Activated T-cell treated with anti-CD3 and anti-CD28 coated beads, Interleukin-2, amount 50 U/mL, for 24 hours (primary cell): ENCODE data around the gene ZBTB20.

Experiments
- DNase-seq: peaks from one replicate; pipeline ENCODE4 v3.0.0-alpha.2; 2020
- H3K27ac Mint-ChIP-seq: 2 replicates; pipeline ENCODE4 v1.8.0; 2020; ENCODE audit warnings: mild to moderate bottlenecking, mixed read lengths
- H3K27me3 Mint-ChIP-seq: 2 replicates; pipeline ENCODE4 v1.8.0; 2020; ENCODE audit warnings: mixed read lengths
- H3K36me3 Mint-ChIP-seq: 2 replicates; pipeline ENCODE4 v1.8.0; 2020; ENCODE audit warnings: low read depth, mixed read lengths
- H3K4me1 Mint-ChIP-seq: 2 replicates; pipeline ENCODE4 v1.8.0; 2020; ENCODE audit warnings: low read depth, mixed read lengths
- H3K4me3 Mint-ChIP-seq: 2 replicates; pipeline ENCODE4 v1.8.0; 2020; ENCODE audit warnings: mild to moderate bottlenecking, moderate library complexity, mixed read lengths
- H3K9me3 Mint-ChIP-seq: 2 replicates; pipeline ENCODE4 v1.8.0; 2020; ENCODE audit warnings: mixed read lengths

The ZBTB20 gene

GRCh38 chr3:114587986-114588385 is 559.1 kb downstream of the ZBTB20 start:
- H3K4me3 Mint-ChIP-seq: no peak overlapping the region
- H3K27ac Mint-ChIP-seq: no peak overlapping the region
- H3K36me3 Mint-ChIP-seq: peaks cover 15% of the 10 kb centered on the region
- H3K27me3 Mint-ChIP-seq: no peaks in the 10 kb centered on the region
- H3K4me1 Mint-ChIP-seq: peaks cover 54% of the 10 kb centered on the region
- DNase-seq: no peak
- H3K9me3 Mint-ChIP-seq: no peaks in the 10 kb centered on the region

GRCh38 chr3:114586119-114586518 is 561.0 kb downstream of the ZBTB20 start:
- no peak overlapping the region for H3K4me3 Mint-ChIP-seq
- peaks cover 15% of the 10 kb centered on the region for H3K36me3 Mint-ChIP-seq
- no peaks in the 10 kb centered on the region for H3K9me3 Mint-ChIP-seq
- no peak overlapping the region for H3K27ac Mint-ChIP-seq
- no peaks in the 10 kb centered on the region for H3K27me3 Mint-ChIP-seq
- H3K4me1 Mint-ChIP-seq: peaks cover 58% of the 10 kb centered on the region
- DNase-seq: no peak

- Mint-ChIP-seq H3K4me1 (peaks cover 54% of the 10 kb centered on the region), H3K4me3 (no peak overlapping the region), H3K27me3 (no peaks in the 10 kb centered on the region), H3K27ac (no peak overlapping the region), H3K36me3 (peaks cover 15% of the 10 kb centered on the region), H3K9me3 (no peaks in the 10 kb centered on the region)
- DNase-seq: no peak
Measured at GRCh38 chr3:114585687-114586086, 561.4 kb downstream of the ZBTB20 start.

GRCh38 chr3:114584734-114585371 is 562.2 kb downstream of the ZBTB20 start:
- H3K4me3 Mint-ChIP-seq: no peak overlapping the region
- H3K36me3 Mint-ChIP-seq: peaks cover 15% of the 10 kb centered on the region
- no peak overlapping the region for H3K27ac Mint-ChIP-seq
- DNase-seq: no peak
- no peaks in the 10 kb centered on the region for H3K27me3 Mint-ChIP-seq
- H3K9me3 Mint-ChIP-seq: no peaks in the 10 kb centered on the region
- H3K4me1 Mint-ChIP-seq: peaks cover 48% of the 10 kb centered on the region

- H3K27me3 Mint-ChIP-seq: no peaks in the 10 kb centered on the region
- peaks cover 1% of the 10 kb centered on the region for H3K36me3 Mint-ChIP-seq
- no peak overlapping the region for H3K27ac Mint-ChIP-seq
- H3K9me3 Mint-ChIP-seq: no peaks in the 10 kb centered on the region
- peaks cover 31% of the 10 kb centered on the region for H3K4me1 Mint-ChIP-seq
- no peak overlapping the region for H3K4me3 Mint-ChIP-seq
- no peak for DNase-seq
Measured at GRCh38 chr3:114582929-114583328, 564.2 kb downstream of the ZBTB20 start.

GRCh38 chr3:114572364-114573062 is 574.6 kb downstream of the ZBTB20 start:
- H3K9me3 Mint-ChIP-seq: no peaks in the 10 kb centered on the region
- no peak for DNase-seq
- no peaks in the 10 kb centered on the region for H3K4me1 Mint-ChIP-seq
- H3K27ac Mint-ChIP-seq: no peak overlapping the region
- H3K4me3 Mint-ChIP-seq: no peak overlapping the region
- H3K36me3 Mint-ChIP-seq: no peaks in the 10 kb centered on the region
- no peaks in the 10 kb centered on the region for H3K27me3 Mint-ChIP-seq

- H3K9me3 Mint-ChIP-seq: no peaks in the 10 kb centered on the region
- no peak overlapping the region for H3K27ac Mint-ChIP-seq
- H3K36me3 Mint-ChIP-seq: no peaks in the 10 kb centered on the region
- H3K4me1 Mint-ChIP-seq: peaks cover 6% of the 10 kb centered on the region
- H3K27me3 Mint-ChIP-seq: no peaks in the 10 kb centered on the region
- no peak for DNase-seq
- H3K4me3 Mint-ChIP-seq: no peak overlapping the region
Measured at GRCh38 chr3:114571363-114571762, 575.7 kb downstream of the ZBTB20 start.

- Mint-ChIP-seq H3K36me3 (peaks cover 6% of the 10 kb centered on the region), H3K9me3 (no peaks in the 10 kb centered on the region), H3K27me3 (no peaks in the 10 kb centered on the region), H3K4me3 (no peak overlapping the region), H3K27ac (no peak overlapping the region), H3K4me1 (peaks cover 11% of the 10 kb centered on the region)
- DNase-seq: no peak
Measured at GRCh38 chr3:114569186-114569585, 577.9 kb downstream of the ZBTB20 start.

- Mint-ChIP-seq H3K4me1 (peaks cover 11% of the 10 kb centered on the region), H3K9me3 (no peaks in the 10 kb centered on the region), H3K36me3 (peaks cover 9% of the 10 kb centered on the region), H3K27ac (no peak overlapping the region), H3K4me3 (no peak overlapping the region), H3K27me3 (no peaks in the 10 kb centered on the region)
- no peak for DNase-seq
Measured at GRCh38 chr3:114567771-114568170, 579.3 kb downstream of the ZBTB20 start.

- Mint-ChIP-seq H3K27me3 (no peaks in the 10 kb centered on the region), H3K4me3 (no peak overlapping the region), H3K27ac (no peak overlapping the region), H3K36me3 (peaks cover 12% of the 10 kb centered on the region), H3K9me3 (no peaks in the 10 kb centered on the region), H3K4me1 (peaks cover 11% of the 10 kb centered on the region)
- DNase-seq: no peak
Measured at GRCh38 chr3:114566767-114567166, 580.3 kb downstream of the ZBTB20 start.

- no peak for DNase-seq
- H3K27ac Mint-ChIP-seq: no peak overlapping the region
- H3K27me3 Mint-ChIP-seq: no peaks in the 10 kb centered on the region
- H3K9me3 Mint-ChIP-seq: no peaks in the 10 kb centered on the region
- no peak overlapping the region for H3K4me3 Mint-ChIP-seq
- H3K36me3 Mint-ChIP-seq: peaks cover 12% of the 10 kb centered on the region
- H3K4me1 Mint-ChIP-seq: peaks cover 11% of the 10 kb centered on the region
Measured at GRCh38 chr3:114566162-114566755, 580.8 kb downstream of the ZBTB20 start.

GRCh38 chr3:114565216-114565615 is 581.9 kb downstream of the ZBTB20 start:
- DNase-seq: no peak
- Mint-ChIP-seq H3K4me3 (no peak overlapping the region), H3K36me3 (peaks cover 12% of the 10 kb centered on the region), H3K27me3 (no peaks in the 10 kb centered on the region), H3K4me1 (peaks cover 12% of the 10 kb centered on the region), H3K9me3 (no peaks in the 10 kb centered on the region), H3K27ac (no peak overlapping the region)

GRCh38 chr3:114563720-114564119 is 583.4 kb downstream of the ZBTB20 start:
- no peak overlapping the region for H3K27ac Mint-ChIP-seq
- peaks cover 12% of the 10 kb centered on the region for H3K4me1 Mint-ChIP-seq
- H3K36me3 Mint-ChIP-seq: peaks cover 12% of the 10 kb centered on the region
- no peak for DNase-seq
- H3K27me3 Mint-ChIP-seq: no peaks in the 10 kb centered on the region
- no peaks in the 10 kb centered on the region for H3K9me3 Mint-ChIP-seq
- no peak overlapping the region for H3K4me3 Mint-ChIP-seq

GRCh38 chr3:114562557-114562956 is 584.5 kb downstream of the ZBTB20 start:
- no peak overlapping the region for H3K27ac Mint-ChIP-seq
- no peaks in the 10 kb centered on the region for H3K9me3 Mint-ChIP-seq
- H3K4me3 Mint-ChIP-seq: no peak overlapping the region

GRCh38 chr3:114558271-114558670 is 588.8 kb downstream of the ZBTB20 start:
- no peaks in the 10 kb centered on the region for H3K9me3 Mint-ChIP-seq
- H3K4me1 Mint-ChIP-seq: peaks cover 5% of the 10 kb centered on the region
- no peaks in the 10 kb centered on the region for H3K27me3 Mint-ChIP-seq
- no peak overlapping the region for H3K27ac Mint-ChIP-seq
- H3K4me3 Mint-ChIP-seq: no peak overlapping the region
- no peak for DNase-seq
- H3K36me3 Mint-ChIP-seq: peaks cover 3% of the 10 kb centered on the region

More at GRCh38 chr3:114562557-114562956, 584.5 kb downstream of the ZBTB20 start:
- Mint-ChIP-seq H3K27me3 (no peaks in the 10 kb centered on the region), H3K36me3 (peaks cover 12% of the 10 kb centered on the region), H3K4me1 (peaks cover 12% of the 10 kb centered on the region)
- no peak for DNase-seq
